IPS DF 4.7 (cell line): ENCODE measurements around the gene AK8.
"Not testable (repeated sequence)": the region's sequence is repeated elsewhere in the genome, so short reads cannot be mapped to it uniquely, and the experiment has no call there.

Source experiments
- DNase-seq: peaks from one replicate; pipeline ENCODE4 v3.0.0-alpha.2; 2013; ENCODE audit warnings: low spot score; ENCODE audit errors: extremely low read depth

The AK8 gene

DNA sequence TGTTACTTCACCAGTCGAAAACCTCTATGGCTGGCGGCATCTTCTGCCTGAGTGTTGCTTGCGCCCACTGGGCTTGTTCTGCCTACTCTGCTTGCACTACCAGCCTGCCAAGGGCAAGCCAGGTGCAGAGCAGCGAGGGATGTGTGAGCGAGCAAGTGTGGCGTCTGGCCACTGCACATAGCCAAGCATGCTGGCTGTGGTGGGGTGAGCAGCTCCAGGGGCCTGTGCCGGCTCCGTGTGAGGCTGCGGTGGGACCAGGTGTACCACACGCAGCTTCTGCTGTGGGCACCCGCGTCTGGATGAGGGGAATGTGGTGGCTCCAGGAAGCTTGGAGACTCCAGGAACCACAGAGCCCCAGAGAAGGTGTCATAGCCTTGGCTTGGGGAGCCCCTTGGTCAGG lies 156.4 kb downstream of the AK8 start:
- no peak for DNase-seq

GRCh38 chr9:132718381-132718928 lies 159.6 kb downstream of the AK8 start:
- DNase-seq = not testable (repeated sequence)

- DNase-seq = no peak
Measured at GRCh38 chr9:132717326-132717945, 160.6 kb downstream of the AK8 start.

DNA sequence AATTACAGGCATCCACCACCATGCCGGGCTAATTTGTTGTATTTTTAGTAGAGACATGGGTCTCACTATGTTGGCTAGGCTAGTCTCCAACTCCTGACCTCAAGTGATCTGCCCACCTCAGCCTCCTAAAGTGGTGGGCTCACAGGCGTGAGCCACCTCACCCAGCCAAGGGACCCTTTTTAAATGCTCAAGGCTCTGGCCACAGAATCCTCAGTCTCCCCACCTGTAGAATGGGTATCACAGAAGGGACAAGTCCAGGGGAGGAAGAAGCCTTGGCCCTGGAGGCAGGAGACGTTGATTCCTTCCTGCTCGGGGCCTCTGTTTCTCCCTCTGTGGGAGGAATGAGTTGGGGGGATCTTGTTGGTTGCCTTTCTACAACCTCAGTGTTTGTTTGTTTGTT lies 162.1 kb downstream of the AK8 start:
- DNase-seq = no peak

DNA sequence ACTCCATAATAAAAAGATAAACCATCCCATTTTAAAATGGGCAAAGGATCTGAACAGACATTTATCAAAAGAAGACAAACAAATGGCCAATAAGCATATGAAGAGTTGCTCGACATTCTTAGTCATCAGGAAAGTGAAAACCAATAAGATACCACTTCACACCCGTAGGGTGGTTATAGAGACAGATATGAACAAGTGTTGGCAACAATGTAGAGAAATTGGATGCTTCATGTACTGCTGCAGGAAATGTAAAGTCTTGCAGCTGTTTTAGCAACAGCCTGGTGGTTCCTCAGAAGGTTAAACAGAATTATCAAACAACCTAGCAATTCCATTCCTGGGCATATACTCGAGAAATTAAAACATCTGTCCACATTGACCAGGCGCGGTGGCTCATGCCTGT lies 165.3 kb downstream of the AK8 start:
- no peak for DNase-seq

DNA sequence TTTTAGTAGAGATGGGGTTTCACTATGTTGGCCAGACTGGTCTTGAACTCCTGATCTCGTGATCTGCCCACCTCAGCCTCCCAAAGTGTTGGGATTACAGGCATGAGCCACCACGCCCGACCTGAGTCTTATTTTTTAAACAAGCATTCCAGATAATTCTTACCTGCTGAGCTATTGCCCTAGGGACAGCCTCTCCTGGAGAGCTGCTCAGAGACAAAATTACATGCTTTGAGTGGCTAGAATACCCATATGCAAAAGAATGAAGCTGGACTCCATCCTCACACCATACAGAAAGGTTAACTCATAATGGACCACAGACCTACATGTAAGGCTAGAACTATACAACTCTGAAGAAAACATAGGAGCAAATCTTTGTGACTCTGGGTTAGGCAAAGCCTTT lies 166.2 kb downstream of the AK8 start:
- no peak for DNase-seq

- DNase-seq = not testable (repeated sequence)
Measured at GRCh38 chr9:132711152-132711551, 166.9 kb downstream of the AK8 start.

DNA sequence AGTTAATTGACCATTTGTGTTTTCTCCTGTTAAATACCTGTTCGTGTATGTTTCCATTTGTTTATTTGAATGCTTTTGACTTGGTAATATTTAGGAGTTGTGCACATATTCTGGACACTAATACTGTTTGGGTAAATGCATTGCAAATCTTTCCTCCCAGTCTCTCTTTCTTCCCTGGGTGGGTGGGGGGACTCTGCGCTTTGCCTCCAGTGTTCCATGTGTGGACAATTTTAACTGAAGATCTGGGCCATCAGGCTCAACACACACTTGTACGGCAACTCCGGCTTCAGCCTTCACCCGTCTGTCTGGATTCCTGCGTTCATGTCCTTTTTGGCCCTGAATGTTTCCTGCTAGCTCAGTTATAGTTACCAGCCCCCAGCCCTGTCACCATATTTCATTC lies 167.8 kb downstream of the AK8 start:
- DNase-seq = no peak

DNA sequence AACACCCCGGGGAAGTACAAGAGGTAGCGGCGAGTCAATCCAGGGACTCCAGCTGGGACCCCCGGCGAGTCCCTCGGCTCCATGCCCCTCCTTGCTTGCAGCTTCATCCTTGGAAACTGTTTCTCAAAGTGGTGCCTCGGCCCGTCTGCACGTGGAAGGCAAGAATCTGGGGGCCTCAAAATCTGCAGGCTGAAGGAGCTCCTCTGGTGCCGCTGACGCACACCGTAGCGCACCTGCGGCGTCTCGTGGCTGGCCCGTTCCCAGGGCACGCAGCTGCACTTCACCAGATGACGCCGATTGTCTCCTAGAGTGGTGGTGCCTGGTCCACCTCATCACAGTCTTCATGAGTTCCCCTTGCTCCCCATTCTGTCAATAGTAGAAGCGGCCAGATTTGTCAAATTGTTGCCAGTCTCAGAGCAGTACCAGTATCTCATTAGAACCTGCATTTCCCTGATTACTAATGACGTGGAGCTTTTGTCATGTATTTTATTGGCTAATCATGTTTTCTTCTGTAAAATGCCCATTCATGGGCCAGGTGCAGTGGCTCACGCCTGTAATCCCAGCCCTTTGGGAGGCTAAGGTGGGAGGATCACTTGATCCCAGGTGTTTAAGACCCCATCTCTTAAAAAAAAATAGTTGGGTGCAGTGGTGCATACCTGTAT lies 169.2 kb downstream of the AK8 start:
- DNase-seq = no peak

DNA sequence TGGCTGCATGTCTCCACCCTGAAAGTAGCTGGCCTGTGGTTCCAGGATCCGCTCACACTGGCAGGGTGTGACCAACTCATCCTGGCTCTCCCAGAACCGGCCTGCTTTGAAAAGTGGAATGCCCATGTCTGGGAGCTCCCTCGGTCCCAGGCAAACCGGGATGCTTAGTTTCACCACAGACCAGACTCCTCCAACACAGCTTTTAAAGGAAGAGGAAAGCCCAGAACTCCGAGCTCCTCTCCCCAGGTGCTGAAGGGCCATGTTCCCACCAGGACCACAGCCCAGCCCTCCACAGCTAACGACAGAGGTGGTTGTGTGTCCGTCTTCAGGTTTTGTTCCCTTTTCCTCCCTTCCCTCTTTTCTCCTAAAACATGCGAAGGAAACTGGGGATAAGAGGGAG lies 169.8 kb downstream of the AK8 start:
- DNase-seq = no peak

- no peak for DNase-seq
Measured at GRCh38 chr9:132703336-132703735, 174.7 kb downstream of the AK8 start.

- no peak for DNase-seq
Measured at GRCh38 chr9:132702254-132702653, 175.8 kb downstream of the AK8 start.

DNA sequence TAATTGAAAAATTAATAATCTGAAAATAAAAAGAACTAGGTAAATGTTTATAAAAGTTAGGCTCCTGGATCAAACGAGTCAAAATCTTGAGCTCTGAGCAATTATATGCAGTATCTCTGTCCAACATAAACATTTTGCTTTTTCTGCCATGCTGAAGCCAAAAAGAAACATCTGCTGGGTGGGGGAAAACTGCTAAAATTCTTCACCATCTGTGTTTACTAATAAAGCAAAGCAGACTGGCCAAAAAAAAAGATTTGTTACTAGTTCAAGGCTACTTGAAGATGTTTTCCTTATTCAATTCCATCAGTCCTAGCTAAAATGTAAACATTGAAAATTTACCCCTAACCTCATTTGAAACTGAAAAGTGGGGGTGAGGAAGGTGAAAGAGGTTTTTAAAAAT lies 178.1 kb downstream of the AK8 start:
- no peak for DNase-seq

- no peak for DNase-seq
Measured at GRCh38 chr9:132698989-132699388, 179.1 kb downstream of the AK8 start.

DNA sequence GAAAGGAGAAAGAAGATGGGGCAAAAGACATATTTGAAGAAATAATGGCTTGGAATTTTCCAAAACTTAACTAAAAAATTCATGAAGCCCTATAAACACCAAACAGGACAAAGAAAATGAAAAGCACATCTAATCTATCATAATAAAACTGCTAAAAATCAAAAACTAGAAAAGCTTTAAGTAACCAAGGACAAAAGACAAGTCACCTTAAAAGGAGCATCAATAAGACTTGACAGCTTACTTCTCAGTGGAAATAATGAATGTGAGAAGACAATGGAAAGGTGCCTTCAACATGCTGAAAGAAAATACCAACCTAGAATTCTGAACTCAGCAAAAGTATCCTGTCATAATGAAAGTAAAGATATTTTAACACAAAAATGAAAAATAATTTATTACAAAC lies 180.9 kb downstream of the AK8 start:
- no peak for DNase-seq

DNA sequence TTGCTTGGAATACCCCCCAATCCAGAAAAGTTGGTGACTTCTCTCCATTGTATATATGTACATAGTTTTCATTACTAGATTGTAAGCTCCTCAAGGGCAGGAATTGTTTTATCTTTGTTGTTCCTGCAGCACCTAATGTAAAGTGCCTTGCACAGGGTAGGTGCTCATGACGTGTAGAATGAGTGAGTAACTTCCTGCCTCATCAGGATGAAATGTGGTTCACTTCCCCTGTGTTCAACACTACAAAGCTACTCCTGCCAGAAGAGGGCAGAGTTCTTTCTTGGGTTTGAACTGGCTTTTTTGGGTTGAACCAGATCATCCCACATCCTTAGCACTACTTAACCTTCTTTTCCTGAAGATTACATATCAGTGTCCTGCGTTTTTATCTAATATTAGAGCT lies 183.9 kb downstream of the AK8 start:
- no peak for DNase-seq

GRCh38 chr9:132690696-132691095 lies 187.4 kb downstream of the AK8 start:
- DNase-seq = no peak

DNA sequence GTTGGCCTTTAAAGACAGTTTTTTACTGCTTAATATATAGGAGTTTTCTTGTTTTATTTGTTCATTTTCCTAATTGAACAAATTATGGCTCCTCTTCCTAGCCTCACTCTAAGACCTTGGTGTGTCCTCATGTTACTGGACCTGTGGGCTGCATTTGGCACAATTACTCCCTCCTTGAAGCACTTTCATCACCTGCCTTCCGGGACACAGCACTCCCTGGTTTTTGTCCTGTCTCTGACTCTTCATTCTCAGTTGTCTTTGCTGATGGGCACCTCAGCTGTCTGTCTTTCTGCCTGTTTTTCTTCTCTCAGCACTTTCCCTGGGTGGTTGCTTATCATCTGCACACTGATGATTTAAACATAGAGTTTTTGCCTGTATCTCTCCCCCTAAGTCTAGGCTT lies 194.2 kb downstream of the AK8 start:
- DNase-seq = no peak

DNA sequence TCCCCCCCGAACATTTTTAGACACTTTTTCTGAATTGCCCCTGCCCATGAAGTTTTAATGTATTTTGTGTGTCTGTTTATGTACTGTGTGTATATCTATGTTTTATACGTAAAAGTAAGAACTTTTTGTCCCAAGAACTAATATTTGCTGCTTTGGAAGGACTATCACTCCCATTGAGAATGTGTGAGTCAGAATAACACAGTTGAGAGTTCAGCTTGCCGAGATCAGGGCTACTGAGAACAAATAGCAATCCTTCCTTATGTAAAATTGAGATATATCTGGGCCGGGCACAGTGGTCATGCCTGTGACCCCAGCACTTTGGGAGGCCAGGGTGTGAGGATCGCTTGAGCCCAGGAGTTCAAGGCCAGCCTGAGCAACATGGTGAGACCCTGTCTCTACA lies 196.5 kb downstream of the AK8 start:
- no peak for DNase-seq

DNA sequence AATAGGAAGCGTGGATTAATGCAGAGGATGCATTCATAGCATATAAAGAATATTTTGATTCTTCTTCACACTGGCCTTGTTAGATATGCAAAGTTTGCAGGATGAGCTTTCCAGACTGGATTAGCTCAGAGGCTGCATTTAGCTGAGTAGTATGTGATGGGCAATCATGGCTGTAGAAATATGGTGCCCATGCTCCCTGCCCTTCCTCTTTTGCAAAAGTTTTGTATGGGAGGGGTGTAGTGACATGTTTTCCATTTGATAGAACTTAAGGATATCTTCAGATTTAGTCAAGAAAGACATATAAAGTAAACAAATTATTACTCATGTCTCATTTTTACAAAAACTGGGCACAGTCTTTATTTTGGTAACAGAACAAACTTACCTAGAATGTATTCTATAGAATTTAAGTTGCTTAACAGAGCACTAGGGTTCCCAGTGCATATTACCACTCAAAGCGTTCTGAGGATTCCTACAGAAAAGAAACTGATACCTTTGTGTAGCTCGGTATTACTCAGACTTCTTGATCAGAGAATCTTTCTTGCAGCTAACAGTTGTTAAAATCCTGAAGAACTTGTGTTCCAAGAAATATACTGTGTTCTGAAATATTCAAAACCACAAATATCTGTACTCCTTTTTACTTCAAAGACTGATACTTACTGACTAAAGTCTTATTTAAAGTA lies 198.0 kb downstream of the AK8 start:
- DNase-seq = no peak

DNA sequence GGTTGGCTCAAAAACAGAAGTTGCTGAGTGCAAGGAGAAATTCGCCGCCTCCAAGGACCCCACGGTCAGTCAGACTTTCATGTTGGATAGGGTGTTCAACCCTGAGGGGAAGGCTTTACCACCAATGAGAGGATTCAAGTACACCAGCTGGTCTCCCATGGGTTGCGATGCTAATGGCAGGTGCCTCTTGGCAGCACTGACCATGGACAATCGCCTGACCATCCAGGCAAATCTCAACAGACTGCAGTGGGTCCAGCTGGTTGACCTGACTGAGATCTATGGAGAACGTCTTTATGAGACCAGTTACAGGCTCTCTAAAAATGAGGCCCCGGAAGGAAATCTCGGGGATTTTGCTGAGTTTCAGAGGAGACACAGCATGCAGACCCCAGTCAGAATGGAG lies 200.1 kb downstream of the AK8 start:
- no peak for DNase-seq
